ENCODE results near the gene COL6A2. TPM values are rescaled to one million over a fixed set of nuclear protein-coding genes. Genes with fewer than 3 reads are reported as not detected.

The COL6A2 gene
- total RNA-seq, 1 donor from 2014 or later, result 18.5 TPM

- H3K27me3 Mint-ChIP-seq (ENCODE audit: low read depth), result no peaks in the 10 kb centered on the region
- H3K27ac Mint-ChIP-seq (ENCODE audit: unreplicated experiment), result no peak overlapping the region
- DNase-seq (ENCODE audit: low read depth, low spot score), result no peak
- H3K36me3 Mint-ChIP-seq (ENCODE audit: low read depth), result no peaks in the 10 kb centered on the region
- no peaks in the 10 kb centered on the region for H3K4me1 Mint-ChIP-seq
- no peak overlapping the region for H3K4me3 Mint-ChIP-seq
- TF ChIP-seq, protein P1, sequence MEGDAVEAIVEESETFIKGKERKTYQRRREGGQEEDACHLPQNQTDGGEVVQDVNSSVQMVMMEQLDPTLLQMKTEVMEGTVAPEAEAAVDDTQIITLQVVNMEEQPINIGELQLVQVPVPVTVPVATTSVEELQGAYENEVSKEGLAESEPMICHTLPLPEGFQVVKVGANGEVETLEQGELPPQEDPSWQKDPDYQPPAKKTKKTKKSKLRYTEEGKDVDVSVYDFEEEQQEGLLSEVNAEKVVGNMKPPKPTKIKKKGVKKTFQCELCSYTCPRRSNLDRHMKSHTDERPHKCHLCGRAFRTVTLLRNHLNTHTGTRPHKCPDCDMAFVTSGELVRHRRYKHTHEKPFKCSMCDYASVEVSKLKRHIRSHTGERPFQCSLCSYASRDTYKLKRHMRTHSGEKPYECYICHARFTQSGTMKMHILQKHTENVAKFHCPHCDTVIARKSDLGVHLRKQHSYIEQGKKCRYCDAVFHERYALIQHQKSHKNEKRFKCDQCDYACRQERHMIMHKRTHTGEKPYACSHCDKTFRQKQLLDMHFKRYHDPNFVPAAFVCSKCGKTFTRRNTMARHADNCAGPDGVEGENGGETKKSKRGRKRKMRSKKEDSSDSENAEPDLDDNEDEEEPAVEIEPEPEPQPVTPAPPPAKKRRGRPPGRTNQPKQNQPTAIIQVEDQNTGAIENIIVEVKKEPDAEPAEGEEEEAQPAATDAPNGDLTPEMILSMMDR (conservative IDR thresholded peaks at IDR 0.05), result no peak
- peaks cover 3% of the 10 kb centered on the region for H3K9me3 Mint-ChIP-seq
These were observed 27.3 kb downstream of the COL6A2 start for GRCh38 chr21:46124926-46125845.

- no peaks in the 10 kb centered on the region for H3K4me1 Mint-ChIP-seq
- H3K4me3 Mint-ChIP-seq, result no peak overlapping the region
- no peak overlapping the region for H3K27ac Mint-ChIP-seq (ENCODE audit: unreplicated experiment)
- TF ChIP-seq, protein P1 (conservative IDR thresholded peaks at IDR 0.05), result no peak
- H3K9me3 Mint-ChIP-seq, result peaks cover 3% of the 10 kb centered on the region
- DNase-seq (ENCODE audit: low read depth, low spot score), result no peak
- no peaks in the 10 kb centered on the region for H3K36me3 Mint-ChIP-seq (ENCODE audit: low read depth)
- no peaks in the 10 kb centered on the region for H3K27me3 Mint-ChIP-seq (ENCODE audit: low read depth)
These were observed 28.0 kb downstream of the COL6A2 start for GRCh38 chr21:46125846-46126301.

DNA sequence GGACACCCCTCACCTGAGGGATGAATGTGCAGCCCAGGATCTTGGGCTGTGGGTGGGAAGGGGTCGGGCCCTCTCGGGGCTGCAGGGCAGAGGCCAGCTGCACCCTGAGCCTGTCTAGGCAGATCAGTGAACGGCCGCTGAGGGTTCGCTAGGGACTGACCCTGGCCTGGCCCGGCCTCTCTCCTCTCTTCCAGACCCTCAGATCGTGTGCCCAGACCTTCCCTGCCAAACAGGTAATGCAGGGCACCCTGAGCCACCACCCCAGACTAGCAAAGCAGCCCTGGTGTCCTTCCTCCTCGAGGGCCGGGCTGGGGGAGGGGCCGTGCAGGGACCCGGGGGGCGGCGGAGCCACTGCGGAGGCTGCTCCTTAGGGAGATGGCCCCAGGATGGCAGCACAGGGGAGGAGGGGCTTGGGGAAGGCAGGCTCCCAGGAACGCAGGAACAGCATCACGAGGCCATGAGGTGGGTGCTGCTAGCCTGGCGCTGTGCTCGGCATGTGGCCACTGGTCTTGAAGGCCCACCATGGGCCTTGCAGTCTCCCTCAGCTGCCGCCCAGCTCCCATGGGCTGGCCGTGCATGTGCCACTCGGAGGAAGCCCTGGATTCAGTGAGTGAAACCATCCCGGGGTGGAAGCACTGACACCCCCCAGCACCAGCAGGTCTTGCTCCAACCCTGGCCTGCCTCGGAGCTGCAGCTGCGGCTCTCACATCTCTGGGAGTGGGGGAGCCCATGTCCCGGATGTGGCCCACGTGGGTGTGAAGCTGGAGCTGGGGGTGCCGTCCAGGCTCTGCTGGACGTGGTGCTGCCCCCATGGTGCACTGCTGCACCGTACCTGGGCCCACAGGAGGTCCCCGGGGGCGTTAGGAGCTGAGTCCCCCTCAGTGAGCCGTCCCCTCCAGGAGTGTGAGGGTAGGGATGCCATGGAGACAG is 28.7 kb downstream of the COL6A2 start:
- TF ChIP-seq, protein P1 (conservative IDR thresholded peaks at IDR 0.05), result no peak
- H3K4me1 Mint-ChIP-seq, result no peaks in the 10 kb centered on the region
- no peaks in the 10 kb centered on the region for H3K36me3 Mint-ChIP-seq (ENCODE audit: low read depth)
- H3K9me3 Mint-ChIP-seq, result peaks cover 3% of the 10 kb centered on the region
- H3K4me3 Mint-ChIP-seq, result no peak overlapping the region
- DNase-seq (ENCODE audit: low read depth, low spot score), result no peak
- no peak overlapping the region for H3K27ac Mint-ChIP-seq (ENCODE audit: unreplicated experiment)
- no peaks in the 10 kb centered on the region for H3K27me3 Mint-ChIP-seq (ENCODE audit: low read depth)

GRCh38 chr21:46127239-46128105 is 29.6 kb downstream of the COL6A2 start:
- Mint-ChIP-seq H3K4me3 (no peak overlapping the region), H3K27me3 (ENCODE audit: low read depth) (no peaks in the 10 kb centered on the region), H3K9me3 (peaks cover 3% of the 10 kb centered on the region), H3K36me3 (ENCODE audit: low read depth) (no peaks in the 10 kb centered on the region), H3K4me1 (no peaks in the 10 kb centered on the region), H3K27ac (ENCODE audit: unreplicated experiment) (no peak overlapping the region)
- DNase-seq (ENCODE audit: low read depth, low spot score), result no peak
- TF ChIP-seq, protein P1 (conservative IDR thresholded peaks at IDR 0.05), result no peak

Measured in neural crest cell (in vitro differentiated cells).